GM19463 (cell line): ENCODE data around the gene NUP98.

ENCODE experiments used
- ATAC-seq: cut with Tn5 transposase; IDR thresholded peaks from one replicate; pipeline ENCODE4 v1.9.1; 2021; ENCODE audit warnings: mild to moderate bottlenecking, moderate library complexity; ENCODE audit not compliant: unreplicated experiment

NUP98 gene

DNA sequence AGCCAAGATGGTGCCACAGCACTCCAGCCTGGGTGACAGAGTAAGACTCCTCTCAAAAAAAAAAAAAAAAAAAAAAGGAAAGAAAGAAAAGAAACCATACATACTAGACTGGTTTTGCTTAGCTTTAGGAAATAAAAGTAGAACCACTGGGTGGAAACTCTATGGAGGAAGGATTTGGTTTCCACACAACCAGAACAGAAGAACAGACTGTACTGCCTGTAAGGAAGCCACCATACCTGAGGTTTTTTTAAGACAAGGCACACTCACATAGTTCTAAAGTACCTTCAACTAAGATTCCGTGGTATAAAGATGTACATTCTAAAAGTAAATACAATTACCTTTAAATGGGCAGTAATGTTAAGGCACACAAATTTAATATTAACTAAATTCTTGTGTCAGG is 58.6 kb downstream of the NUP98 start:
- no peak for ATAC-seq

DNA sequence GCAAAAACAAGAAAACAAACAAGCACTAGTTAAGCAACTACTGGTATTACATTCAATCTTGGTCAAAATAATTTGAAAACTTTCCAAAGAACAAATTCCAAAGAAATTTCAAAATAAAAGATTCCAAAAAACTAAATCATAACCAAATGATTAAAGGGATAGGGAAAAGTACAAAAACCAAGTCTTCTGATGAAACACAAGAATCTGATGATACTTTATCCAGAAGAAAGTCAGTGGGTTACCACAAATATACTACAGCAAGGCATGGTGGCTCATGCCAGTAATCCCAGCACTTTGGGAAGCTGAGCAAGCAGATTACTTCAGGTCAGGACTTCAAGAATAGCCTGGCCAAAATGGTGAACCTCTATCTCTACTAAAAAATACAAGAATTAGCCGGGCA is 59.1 kb downstream of the NUP98 start:
- no peak for ATAC-seq

DNA sequence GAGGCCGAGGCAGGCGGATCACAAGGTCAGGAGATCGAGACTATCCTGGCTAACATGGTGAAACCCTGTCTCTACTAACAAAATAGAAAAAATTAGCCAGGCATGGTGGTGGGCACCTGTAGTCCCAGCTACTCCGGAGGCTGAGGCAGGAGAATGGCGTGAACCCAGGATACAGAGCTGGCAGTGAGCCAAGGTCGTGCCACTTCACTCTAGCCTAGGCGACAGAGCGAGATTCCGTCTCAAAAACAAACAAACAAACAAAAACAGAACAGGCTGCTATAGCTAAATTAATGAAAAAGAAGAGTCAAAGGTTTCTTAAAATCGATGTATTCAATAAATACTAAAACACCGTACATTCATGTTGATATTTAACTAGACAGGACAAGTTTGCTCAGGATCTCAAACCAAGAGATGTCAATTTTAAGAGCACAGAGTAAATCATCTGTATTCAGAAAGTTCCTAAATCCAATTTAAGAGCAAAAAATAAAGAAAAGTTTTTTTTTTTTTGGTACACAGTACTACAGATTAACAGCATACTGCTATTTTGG is 59.9 kb downstream of the NUP98 start:
- no peak for ATAC-seq

DNA sequence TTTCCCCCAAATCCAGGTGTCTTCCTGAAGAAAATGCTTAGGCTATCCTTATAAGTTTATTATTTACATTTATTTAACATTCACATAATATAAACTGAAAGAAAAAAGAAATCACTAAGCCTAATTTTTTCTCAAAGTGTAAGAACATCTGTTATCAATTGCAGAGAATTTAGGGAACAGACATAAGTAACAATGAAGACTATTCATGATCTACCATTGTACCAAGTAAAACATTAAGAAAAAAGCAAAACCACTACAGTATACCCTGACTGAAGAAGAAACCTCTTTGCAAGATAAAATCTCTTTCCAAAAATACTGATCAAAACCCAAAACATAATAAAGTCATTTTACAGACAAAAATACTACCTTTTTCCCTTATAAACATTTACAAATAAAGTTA is 60.5 kb downstream of the NUP98 start:
- ATAC-seq = no peak

DNA sequence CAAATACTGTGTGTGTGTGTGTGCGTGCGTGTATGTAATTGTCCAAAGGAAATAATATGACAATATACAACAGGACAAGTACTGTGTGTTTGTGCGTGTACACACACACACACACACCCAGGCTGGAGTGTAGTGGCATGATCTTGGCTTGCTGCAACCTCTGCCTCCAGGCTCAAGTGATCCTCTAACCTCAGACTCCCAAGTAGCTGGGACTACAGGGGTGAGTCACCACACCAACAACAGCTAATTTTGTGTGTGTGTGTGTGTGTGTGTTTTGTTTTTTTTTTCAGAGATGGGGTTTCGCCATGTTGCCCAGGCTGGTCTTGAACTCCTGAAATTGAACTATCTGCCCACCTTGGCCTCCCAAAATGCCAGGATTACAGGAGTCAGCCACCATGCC is 61.5 kb downstream of the NUP98 start:
- no peak for ATAC-seq

DNA sequence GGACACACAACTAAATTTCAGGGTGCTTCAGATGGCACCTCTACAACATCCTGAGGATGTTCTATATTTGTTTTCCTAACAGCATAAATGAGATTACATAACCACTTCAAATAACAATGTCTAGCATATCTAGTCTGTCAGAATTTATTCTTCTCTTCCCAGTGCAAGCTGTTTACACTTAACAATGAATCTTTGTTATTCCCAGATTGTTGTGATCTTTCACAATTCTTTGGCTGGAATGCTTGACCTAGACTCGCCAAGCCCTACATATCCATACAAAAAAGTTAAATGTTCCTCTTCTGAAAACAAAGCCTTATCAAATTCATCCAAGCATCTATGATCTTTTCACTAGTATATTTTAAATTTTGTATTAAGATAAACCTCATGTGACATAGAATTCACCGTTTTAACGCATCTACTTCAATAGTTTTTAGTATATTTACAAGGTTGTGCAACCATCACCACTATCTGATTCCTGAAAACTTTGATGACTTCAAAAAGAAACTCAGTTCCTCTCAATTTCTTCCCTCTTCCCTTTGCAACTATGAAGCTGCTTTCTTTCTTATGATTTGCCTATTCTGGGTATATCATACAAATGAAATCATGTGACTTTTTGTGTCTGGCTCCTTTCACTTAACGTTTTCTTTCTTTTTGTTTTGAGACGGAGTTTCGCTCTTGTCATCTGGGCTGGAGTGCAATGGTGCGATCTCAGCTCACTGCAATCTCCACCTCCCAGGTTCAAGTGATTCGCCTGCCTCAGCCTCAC is 64.5 kb downstream of the NUP98 start:
- no peak for ATAC-seq

DNA sequence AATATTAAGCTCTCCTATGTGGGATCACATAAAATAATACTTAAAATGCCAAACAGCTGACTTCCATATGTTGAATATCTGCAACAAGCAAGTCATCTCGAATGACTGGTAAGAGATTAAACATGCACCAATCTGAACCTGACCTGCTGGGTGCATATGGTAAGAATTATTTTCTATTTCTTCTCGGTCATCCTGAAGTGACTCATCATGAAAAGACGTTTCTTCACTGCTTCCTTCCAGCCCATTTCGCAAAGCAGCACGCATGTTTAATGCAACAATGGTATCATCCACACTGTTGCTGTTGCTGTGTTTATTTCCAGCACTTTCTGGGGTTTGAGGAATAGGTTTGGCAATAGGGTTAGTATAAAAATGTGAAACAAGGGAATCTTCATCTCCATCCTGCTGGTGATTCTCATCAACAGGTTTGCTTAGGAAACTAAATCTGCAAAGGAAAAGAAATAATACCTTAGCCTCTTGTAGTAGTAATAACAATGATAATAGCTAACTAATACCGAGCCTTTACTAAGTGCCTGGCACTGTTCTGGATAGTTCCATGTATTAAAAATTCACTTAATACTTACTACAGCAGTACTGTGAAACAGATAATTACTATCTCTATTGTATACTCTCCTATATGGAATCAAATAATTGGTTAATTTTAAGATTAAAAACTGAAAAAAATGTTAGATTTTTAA is 74.2 kb downstream of the NUP98 start:
- no peak for ATAC-seq

DNA sequence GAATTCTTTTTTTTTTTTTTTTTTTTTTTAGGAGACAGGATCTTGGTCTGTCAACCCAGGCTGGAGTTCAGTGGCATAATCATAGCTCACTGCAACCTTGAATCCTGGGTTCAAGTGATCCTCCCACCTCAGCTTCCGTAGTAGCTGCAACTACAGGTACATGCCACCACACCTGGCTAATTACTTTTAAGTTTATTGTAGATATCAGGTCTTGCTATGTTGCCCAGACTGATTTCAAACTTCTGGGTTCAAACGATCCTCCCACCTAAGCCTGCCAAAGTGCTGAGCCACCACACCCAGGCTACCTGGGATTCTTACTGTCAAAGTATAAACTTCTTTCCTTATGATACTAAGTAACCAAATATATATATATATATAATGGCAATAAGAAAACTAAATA is 75.3 kb downstream of the NUP98 start:
- ATAC-seq = no peak

DNA sequence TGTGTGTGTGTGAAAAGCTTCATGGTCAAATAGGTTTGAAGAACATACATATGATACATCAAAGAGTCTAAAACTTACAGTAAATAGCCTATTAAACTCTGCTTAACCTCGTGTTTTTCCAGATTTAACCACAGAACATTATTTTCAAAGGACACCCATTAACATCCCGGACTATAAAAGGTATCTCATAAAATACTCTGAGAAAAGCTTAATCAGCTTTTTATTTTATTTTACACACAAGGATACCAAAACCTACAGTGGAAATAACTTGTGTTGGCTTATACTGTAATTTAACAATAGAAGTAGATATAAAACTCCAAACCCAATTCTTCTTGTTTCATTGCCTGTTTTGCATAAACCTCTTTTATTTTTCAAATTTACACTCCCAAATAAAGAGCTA is 76.4 kb downstream of the NUP98 start:
- no peak for ATAC-seq

DNA sequence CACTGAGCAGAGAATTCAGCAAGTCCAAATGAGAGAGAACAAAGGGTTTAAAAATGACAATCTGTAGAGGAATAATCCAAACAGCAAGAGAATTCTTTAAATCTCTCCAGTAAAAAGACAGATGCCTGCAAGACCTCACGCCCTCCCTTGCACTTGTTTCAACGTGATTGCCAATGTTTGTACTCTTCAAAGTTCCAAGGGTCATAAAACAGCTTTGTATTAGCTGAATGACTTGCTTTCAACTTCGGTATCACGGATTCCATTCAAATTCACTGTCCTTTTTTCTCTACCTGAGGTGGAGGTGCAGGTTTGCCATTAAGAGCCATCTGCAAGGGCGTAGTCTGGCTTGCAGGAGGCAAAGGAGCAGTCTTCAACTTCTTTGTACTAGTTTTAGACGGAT is 85.1 kb downstream of the NUP98 start:
- no peak for ATAC-seq

DNA sequence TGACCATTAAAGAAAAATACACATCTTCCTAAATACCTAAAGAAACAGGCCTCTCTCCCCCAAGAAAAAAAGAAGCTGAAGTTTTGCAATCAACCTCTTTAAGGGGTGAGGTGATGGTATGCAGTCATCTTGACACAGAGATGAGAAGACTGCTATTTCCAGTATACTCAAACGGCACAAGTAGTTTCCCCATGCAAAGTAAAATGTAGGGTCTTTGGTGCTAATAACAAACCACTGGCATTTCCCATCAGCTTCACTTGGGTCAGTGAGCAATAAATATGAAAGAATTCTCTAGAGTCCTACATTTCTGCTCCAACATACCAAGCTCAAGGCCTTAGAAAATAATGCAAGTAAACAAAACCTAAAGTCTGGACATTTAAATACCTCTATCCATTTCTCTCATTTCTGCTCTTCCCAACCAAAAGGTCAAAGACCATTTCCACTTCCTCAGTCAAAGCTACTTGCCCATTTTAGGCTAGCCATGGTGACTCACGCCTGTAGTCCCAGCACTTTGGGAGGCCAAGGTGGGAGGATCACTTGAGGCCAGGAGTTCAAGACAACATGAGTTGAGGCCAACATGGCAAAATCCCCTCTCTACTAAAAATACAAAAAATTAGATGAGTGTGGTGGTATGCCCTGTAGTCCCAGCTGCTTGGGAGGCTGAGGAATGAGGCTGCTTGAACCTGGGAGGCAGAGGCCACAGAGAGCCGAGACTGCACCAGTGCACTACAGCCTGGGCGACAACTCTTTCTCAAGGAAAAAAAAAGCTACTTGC is 86.7 kb downstream of the NUP98 start:
- ATAC-seq = no peak

DNA sequence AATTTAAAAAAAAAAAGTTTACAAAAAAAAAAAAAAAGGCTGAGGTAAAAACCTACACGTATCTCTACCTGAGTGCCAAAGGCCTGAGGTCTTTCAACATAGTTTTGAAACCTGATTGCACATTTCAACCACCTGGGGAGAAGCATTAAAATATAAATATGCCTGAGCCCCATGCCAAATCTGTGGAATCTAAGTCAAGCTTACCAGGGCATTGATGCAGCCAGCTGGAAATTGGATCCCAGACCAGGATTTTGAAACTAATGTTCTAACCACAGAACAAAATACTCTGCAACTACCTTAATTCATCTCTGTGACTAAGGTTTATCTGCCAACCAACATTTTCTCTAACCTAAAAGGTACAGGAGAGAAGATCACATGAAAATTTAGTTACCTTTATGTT is 87.4 kb downstream of the NUP98 start:
- ATAC-seq = no peak

DNA sequence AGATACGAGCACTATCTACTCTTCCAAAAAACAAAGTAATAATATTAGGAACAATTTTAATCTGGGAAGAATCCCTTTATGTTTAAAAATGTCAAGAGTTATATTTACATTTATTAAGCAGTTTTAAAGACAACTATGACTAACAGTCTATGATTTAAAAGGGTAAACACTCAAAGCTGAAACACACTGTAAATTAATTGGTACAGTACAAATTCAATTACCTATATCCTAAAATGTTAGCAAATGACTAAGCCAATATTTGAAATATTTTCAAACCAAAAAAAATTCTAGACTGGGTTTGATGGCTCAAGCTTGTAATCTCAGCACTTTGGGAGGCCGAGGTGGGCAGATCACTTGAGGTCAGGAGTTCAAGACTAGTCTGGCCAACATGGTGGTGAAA is 90.2 kb downstream of the NUP98 start:
- no peak for ATAC-seq

DNA sequence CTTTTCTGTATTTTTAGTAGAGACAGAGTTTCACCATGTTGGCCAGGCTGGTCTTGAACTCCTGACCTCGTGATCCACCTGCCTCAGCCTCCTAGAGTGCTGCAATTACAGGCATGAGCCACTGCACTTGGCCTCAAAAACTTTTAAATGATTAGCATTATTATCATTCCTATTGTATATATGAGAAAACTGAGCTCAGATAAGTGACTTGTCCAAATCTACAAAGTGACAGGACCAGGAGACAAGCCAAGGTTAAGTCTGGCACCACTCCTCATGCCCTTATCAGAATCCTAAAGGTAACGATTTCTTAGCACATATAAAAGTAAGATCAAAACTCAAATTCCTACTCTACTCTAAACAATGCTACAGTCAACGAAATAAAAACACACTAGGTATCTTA is 94.0 kb downstream of the NUP98 start:
- no peak for ATAC-seq

DNA sequence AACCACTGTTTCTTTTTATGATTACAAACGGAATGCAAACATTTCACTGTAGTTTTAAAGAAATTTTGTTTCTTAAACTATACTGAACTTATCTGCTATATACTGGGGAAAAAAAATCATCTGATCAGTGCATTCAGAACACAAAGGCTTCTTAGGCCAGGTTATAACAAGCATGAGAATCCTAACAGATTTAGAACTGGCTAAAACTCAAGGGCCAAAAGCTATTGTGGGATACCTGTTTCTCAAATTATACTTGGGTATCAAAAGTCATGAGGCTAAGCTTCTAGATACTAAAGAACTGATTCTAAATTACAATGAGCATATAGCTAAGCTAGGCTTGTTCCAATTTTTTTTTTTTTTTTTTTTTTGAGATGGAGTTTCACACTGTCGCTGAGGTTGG is 96.4 kb downstream of the NUP98 start:
- no peak for ATAC-seq

DNA sequence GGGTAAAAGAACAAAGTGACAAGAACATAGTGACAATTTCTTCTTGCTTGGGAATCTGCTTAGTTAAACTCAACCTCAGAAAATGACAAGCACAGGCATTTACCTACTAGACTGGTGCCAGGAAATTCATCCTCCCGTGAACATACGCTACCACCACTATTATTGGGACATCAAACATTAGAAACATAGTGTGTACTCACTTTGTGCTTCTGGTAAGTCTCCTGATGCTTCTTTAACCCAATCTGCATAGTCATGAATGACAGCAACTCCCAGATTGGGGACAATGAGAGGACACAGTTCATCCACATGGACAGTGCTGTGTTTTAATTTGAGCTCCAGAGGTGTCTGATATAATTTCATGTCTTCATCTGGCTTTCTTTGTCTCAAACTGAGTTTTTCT is 96.9 kb downstream of the NUP98 start:
- ATAC-seq = no peak

DNA sequence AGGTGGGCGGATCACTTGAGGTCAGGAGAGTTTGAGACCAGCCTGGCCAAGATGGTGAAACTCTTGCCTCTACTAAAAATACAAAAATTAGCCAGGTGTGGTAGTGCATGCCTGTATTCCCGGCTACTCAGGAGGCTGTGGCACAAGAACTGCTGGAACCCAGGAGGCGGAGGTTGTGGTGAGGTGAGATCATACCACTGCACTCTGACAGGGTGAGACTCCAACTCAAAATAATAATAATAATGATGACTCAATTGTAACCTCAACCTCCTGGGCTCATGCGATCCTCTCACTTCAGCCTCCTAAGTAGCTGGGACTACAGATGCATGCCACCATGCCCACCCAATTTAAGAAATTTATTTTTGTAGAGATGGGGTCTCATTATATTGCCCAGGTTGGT is 110.6 kb downstream of the NUP98 start:
- no peak for ATAC-seq

DNA sequence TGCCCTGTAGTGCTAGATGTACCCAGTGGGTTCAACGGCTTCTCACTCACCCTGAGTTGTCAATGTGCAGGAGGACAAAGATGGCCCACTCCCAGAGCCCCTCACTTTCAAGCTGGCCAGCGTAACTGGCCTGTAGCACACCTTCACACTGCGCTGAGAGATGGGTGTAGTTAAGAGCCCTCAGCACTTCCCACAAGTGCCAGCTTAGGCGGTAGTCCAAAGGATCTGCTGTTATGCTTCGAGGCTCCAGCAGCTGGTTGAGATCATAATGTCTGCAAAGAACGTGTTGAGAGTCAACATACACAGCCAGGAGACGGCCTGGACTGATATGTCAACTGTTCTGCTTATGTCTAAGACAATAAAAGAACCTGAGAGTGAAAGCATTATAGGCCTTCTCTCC is 111.4 kb downstream of the NUP98 start:
- ATAC-seq = no peak

DNA sequence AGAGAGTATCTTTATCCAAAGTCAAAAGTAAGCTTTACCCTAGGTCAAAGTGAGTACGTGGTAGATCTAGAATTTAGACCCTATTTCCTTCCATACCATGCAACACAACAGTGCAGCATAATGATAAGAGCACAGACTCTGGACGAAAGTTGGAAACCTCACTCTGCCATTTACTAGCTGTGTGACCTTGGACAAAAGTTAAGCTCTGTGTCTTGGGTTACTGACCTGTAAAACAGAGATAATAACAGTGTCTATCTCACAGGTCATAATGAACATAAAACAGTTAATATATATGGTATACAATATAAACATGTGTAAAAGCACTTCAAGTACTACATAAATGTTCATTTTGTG is 112.6 kb downstream of the NUP98 start:
- ATAC-seq = no peak

DNA sequence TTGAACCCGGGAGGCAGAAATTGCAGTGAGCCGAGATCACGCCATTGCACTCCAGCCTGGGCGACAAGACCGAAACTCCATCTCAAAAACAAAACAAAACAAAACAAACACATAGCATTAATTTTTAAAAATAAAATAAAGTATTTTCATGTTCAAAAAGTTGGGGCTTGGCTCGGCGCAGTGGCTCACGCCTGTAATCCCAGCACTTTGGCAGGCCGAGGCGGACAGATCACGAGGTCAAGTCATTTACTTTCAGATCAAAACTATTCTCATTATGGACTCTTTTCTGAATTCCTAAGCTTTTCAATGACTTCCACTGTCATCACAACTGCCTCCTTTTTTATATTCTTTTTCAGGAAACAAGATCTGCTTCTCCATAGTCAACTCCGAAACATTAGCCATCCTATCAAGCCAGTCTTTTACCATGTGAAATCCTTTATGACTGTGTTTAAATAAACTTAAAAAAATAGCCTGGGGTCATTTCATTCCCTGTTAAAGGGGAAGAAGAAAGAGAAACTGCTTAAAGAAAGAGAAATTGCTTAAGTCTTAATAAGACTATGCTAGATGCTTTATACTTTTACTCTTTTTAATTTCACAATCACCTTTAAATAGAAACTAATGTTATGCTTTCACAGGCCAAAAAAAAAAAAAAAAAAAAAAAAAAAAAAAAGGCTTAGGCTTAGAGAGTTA is 113.1 kb downstream of the NUP98 start:
- no peak for ATAC-seq

DNA sequence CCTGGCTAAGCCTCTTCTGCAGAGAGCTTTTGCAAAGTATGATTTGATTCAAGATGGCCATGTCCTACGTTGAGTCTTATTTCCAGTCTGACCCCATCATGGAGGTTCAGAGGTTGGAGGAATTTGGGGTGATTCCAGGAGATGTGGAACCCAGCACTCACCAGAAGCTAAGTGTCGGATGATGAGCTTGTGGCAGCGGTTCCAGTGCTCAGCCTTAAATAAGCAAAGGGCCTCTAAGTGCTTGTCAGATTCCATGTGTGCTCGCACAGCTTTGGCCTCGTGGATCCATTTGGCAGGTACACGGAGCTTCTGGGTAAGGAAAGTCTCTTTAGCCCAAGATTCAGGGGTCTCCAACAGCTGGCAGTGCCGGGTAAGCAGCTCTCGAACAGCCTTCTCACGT is 114.3 kb downstream of the NUP98 start:
- no peak for ATAC-seq
